HG03432 (cell line): ENCODE data around the gene FOXO4.
A peak's percentile ranks its signal among the peaks of the same experiment; 100 is the strongest.

Experiments used
- ATAC-seq: cut with Tn5 transposase; IDR thresholded peaks from one replicate; pipeline ENCODE4 v1.9.1; 2021; ENCODE audit warnings: mild to moderate bottlenecking, moderate library complexity; ENCODE audit not compliant: unreplicated experiment

Gene FOXO4

GRCh38 chrX:71098302-71098701, 2.7 kb downstream of the FOXO4 start:
- no peak for ATAC-seq

GRCh38 chrX:71098951-71099506, 3.4 kb downstream of the FOXO4 start:
- ATAC-seq: no peak

DNA sequence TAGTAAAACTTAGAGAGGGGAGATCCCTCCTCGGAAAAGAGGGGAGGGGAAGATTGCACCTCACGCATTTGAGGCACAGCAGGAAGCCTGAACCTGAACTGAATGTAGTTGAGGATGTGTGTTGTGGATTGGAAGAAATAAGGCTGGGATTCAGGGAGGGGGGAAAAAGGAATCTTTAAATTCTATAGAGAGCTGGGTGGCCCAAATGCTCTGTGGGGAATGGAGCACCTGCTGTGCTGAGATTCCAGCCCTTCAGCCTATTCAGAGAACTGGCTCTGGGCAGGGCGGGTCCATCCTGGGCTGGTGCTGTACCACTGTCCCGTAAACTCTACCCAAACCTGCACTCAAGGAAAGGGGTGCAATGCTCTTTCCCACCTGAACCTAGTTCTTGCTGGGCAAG, 4.1 kb downstream of the FOXO4 start:
- no peak for ATAC-seq

DNA sequence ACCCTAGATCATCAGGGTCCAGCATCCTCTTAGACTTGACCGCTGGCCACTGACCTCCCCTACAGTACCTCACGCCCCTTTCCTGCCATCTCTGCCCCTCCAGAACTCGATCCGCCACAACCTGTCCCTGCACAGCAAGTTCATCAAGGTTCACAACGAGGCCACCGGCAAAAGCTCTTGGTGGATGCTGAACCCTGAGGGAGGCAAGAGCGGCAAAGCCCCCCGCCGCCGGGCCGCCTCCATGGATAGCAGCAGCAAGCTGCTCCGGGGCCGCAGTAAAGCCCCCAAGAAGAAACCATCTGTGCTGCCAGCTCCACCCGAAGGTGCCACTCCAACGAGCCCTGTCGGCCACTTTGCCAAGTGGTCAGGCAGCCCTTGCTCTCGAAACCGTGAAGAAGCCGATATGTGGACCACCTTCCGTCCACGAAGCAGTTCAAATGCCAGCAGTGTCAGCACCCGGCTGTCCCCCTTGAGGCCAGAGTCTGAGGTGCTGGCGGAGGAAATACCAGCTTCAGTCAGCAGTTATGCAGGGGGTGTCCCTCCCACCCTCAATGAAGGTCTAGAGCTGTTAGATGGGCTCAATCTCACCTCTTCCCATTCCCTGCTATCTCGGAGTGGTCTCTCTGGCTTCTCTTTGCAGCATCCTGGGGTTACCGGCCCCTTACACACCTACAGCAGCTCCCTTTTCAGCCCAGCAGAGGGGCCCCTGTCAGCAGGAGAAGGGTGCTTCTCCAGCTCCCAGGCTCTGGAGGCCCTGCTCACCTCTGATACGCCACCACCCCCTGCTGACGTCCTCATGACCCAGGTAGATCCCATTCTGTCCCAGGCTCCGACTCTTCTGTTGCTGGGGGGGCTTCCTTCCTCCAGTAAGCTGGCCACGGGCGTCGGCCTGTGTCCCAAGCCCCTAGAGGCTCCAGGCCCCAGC, 5.2 kb downstream of the FOXO4 start:
- no peak for ATAC-seq

DNA sequence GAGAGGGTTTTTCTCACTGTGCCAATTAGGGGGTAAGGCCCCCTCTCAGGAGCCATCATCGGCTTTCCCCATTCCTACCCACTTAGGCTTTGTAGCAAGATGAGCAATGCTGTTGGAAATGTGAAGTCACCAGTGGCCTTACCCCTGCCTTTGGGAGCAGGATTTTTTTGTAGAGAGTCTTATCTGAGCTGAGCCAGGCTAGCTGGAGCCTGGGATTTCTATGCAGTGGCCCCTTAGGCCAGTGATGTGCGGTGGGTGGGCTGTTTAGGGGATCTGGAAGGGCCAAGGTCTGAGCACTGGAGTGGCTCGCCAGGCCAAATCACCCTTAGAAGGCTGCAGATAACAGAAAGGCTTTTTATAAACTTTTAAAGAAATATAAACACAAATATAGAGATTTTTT, 6.6 kb downstream of the FOXO4 start:
- no peak for ATAC-seq

DNA sequence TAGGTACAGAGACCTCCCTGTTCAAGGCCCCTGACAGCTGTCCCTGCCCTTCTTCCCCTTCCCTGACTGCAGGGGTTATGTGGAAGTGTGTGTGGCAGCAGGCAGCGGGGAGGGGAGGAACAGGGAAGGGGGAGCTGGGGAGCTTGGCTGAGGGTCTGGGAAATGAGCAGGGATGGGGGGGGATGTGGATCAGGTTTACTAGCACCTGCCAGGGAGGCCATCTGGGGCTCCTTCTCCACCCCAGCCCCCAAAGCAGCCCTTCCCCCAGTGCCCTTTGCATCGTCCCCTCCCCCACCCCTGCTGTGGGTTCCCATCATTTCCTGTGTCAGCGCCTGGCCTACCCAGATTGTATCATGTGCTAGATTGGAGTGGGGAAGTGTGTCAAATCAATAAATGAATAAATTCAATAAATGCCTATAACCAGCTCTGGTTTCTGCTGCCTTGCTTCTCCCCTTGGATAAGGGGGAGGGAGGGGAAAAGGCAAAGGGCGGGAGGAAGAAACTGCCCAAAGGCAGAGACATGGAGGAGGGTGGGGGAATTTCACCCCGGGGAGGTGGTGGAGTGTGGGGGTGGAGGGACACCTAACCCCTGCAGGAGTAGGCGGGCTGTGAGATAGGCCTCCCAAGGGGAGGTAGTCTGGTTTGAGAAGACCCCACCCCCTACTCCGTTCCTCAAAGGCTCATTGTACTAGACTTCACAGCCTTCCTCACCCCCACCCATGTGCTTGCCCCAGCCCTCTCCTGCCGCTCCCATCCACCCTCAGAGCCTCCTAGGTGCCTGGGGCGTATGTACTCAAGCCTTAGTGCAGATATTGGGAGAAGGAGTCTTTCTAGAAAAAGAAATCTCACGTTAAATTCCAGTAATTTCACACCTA, 7.7 kb downstream of the FOXO4 start:
- ATAC-seq: peak; percentile 47

- no peak for ATAC-seq
These were observed 10.0 kb downstream of the FOXO4 start for GRCh38 chrX:71105628-71106027.

DNA sequence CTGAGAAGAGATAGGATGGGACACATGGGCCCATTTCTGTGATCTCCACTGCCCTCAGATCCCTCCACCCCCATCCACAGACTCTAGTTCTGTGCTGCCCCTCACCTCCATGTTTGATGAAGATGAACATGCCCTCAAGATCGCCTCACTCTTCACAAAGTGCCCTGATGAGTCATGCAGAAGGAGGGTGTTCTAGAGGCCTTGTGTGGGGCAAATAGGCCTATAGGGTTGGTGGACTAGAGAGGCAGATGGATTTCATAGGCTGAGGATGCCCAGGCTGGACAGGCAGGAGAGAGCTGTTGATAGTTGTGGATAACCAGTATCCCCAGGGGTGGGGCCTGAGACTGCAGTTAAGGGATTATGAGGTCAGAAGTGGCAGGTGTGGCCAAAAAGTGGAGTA, 10.8 kb downstream of the FOXO4 start, which contains the start of gene CXorf65:
Gene CXorf65, minus strand, starts transcription at position 314 of the 400 bp plus-strand sequence. Its CDS starts 184 bp downstream, at position 130.
- no peak for ATAC-seq

DNA sequence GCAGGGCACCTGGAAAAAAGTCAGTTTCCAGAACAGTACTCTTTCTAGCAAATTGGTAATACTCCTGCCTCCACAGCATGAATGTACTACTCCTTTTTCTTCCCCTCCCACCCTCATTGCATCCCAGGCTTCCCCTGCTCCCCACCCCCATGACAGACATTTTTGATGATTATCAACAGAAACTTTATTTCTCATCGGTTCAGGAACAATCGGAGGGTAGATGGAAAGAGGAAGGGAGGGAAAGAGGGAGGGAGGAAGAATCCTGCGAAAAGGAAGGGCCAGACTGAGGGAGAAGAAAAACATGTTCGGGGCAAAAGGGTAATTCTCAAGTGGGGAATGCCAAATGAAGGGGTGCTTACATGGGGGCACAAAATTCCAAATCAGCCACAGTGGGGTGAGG, 11.6 kb downstream of the FOXO4 start:
- ATAC-seq: no peak

GRCh38 chrX:71107762-71108360, 12.2 kb downstream of the FOXO4 start:
- no peak for ATAC-seq

- ATAC-seq: no peak
These were observed 13.4 kb downstream of the FOXO4 start for GRCh38 chrX:71109051-71109450.

DNA sequence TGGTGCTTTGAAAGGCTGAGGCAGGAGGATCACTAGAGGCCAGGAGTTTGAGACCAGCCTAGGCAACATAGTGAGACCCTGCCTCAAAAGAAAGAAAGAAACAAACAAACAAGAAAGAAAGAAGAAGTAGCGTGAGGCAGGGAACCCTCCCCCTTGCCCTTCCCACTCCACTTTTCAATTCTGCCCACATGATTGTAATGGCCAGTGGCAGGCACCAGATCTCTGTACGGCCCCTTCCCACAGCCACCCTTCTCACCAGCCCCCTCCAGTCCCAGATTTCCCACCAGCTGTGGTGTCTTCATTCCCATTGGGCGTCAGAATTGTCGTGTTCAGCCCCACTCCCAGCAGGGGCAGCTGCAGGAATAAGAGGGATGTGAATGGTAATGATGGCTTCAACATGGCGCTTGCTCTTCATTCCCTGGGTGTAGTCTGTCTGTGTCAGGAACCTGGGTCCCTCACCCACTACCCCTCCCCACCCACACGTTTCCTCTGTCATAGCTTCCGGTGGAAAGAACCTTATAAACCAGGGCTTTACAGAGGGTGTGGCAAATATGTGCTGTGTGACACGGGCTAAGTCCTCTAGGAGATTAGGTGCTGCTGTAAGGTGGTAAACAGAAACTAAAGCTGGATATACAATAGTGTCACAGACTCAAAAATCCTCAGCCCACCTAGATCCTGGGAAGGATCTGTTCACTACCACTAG, 15.6 kb downstream of the FOXO4 start, which contains the start of gene IL2RG:
Gene IL2RG, minus strand, starts transcription at position 437 of the 703 bp plus-strand sequence. Its CDS starts 38 bp downstream, at position 399.
- peak; percentile 95 for ATAC-seq

GRCh38 chrX:71111921-71112431, 16.3 kb downstream of the FOXO4 start:
- ATAC-seq: peak; percentile 32

DNA sequence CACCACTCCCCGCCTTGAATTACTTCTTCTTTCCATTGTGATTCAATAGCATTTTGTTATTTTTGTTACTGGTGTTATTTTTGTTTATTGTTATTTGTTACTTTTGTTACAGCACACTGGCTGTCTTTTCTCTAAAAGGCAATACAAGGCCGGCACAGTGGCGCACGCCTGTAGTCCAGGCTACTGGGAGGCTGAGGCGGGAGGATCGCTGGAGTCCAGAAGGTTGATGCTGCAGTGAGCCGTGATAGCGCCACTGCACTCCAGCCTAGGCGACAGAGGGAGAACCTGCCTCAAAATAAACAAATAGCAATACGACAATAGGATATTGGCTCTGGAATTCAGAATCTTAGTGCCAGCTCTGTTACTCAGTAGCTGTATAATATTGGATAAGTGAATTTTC, 21.7 kb downstream of the FOXO4 start:
- ATAC-seq: no peak

- ATAC-seq: peak; percentile 96
These were observed 22.7 kb downstream of the FOXO4 start, which contains the start of gene MED12 for GRCh38 chrX:71118032-71118984. Gene MED12 (plus strand): TSS chrX:71118596. CDS start chrX:71118755, 159 bp downstream.

GRCh38 chrX:71118985-71119535, 23.4 kb downstream of the FOXO4 start:
- no peak for ATAC-seq

GRCh38 chrX:71128166-71128833, 32.6 kb downstream of the FOXO4 start:
- ATAC-seq: no peak
